ENCODE data around the gene RIT1.

The RIT1 gene

DNA sequence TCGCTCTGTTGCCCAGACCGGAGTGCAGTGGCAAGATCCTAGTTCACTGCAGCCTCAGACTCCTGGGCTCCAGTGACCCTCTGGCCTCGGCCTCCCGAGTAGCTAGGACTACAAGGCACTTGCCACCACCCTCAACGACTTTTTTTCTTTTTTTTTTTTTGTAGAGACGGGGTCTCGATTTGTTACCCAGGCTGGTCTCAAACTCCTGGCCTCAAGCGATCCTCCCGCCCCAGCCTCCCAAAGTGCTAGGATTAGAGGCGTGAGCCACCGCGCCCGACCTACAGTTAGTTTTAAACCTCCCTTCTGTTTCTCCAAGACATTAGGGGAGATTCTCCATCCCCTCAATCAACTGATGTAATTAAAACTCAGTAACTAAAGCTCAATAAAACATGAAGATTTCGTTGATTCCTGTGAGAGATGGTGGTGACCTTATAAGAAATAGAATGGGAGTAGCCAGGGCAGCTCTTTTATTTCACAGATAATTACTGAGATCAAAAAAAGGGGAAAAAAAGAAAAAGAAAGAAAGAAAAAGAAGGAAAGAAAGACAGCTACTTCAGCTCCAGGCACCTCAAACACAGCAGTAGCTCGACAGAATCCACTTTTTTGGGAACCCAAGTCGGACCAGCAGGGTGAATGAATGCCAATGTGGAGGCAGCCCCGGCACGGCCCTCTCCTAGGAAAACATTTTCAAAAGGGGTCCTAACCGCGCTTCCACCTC, 54.7 kb downstream of the RIT1 start:
- DNase-seq (ENCODE audit: low read depth): no peak

DNA sequence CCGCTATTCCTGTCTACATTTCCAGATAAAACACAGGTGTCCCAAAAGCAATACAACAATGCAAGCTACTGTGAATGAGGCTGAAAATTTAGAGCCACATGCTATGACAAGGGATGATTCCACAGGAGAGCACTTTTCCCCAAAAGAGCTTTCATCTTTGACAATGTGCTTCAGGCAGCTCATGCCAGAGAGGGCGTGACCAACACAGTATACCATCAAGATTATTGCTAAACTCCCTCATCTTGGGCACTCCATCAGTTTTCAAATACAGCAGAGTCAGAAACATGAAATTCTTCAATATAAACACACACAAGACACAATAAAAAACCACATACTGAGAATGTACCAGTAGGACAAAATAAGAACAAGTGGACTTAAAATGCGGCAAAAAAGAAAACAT, 60.8 kb downstream of the RIT1 start:
- no peak for DNase-seq (ENCODE audit: low read depth)

- no peak for DNase-seq (ENCODE audit: low read depth)
These were observed 63.2 kb downstream of the RIT1 start for GRCh38 chr1:155847823-155848529.

Data from ELR (cell line).